WTC11 (cell line): ENCODE measurements around the gene HIKESHI. TPM values are rescaled to one million over a fixed set of nuclear protein-coding genes. Genes with fewer than 3 reads are reported as not detected.

Experiments used
- ATAC-seq: fragments of 200-7000 bp; cut with Tn5 transposase; 2 replicates; pipeline ENCODE4 v1.10.0; 2021; ENCODE audit warnings: mild to moderate bottlenecking, moderate library complexity
- CTCF ChIA-PET: fragments of 300-600 bp; sonication (Branson Sonifier 250); formaldehyde crosslinking; loops from one replicate; lab custom pipeline; 2021; ENCODE audit warnings: antibody characterized with exemption; lab: Charles Lee
- POLR2A ChIA-PET: fragments of 350-600 bp; sonication (Branson Sonifier 250); formaldehyde crosslinking; loops from one replicate; lab custom pipeline; 2021; ENCODE audit warnings: antibody characterized with exemption; lab: Charles Lee
- DNase-seq: peaks from one replicate; pipeline ENCODE4 v3.0.0; 2021; ENCODE audit warnings: low spot score
- H3K27ac Mint-ChIP-seq: 2 replicates; pipeline ENCODE4 v1.8.0; 2021; ENCODE audit warnings: mixed read lengths
- H3K27me3 Mint-ChIP-seq: 2 replicates; pipeline ENCODE4 v1.8.0; 2021; ENCODE audit warnings: low read depth, mild to moderate bottlenecking, moderate library complexity, mixed read lengths
- H3K36me3 Mint-ChIP-seq: 2 replicates; pipeline ENCODE4 v1.8.0; 2021; ENCODE audit warnings: mixed read lengths
- H3K4me1 Mint-ChIP-seq: 2 replicates; pipeline ENCODE4 v1.8.0; 2022; ENCODE audit warnings: mixed read lengths
- H3K4me3 Mint-ChIP-seq: 2 replicates; pipeline ENCODE4 v1.8.0; 2021; ENCODE audit warnings: mild to moderate bottlenecking, moderate library complexity, mixed read lengths
- H3K9me3 Mint-ChIP-seq: 2 replicates; pipeline ENCODE4 v1.8.0; 2021; ENCODE audit warnings: mixed read lengths
- CBFB ChIP-seq: sonication (generic); formaldehyde crosslinking; IDR thresholded peaks from 2 replicates; pipeline ENCODE4 v1.8.1; 2022; ENCODE audit warnings: mild to moderate bottlenecking, low read depth, missing genetic modification reagents
- E2F1 ChIP-seq: sonication (generic); formaldehyde crosslinking; IDR thresholded peaks from 2 replicates; pipeline ENCODE4 v1.8.0; 2022; ENCODE audit warnings: mild to moderate bottlenecking, missing genetic modification reagents
- ELF4 ChIP-seq: sonication (generic); formaldehyde crosslinking; IDR thresholded peaks from 2 replicates; pipeline ENCODE4 v1.8.1; 2022; ENCODE audit warnings: low read depth, mild to moderate bottlenecking, moderate library complexity, missing genetic modification reagents
- EMX1 ChIP-seq: fragments of 250-450 bp; sonication (Bioruptor Pico); IDR thresholded peaks from 2 replicates; pipeline ENCODE4 v1.8.0; 2021; ENCODE audit warnings: mild to moderate bottlenecking
- JAZF1 ChIP-seq: fragments of 250-450 bp; sonication (Bioruptor Pico); IDR thresholded peaks from 2 replicates; pipeline ENCODE4 v1.9.0; 2021; ENCODE audit warnings: moderate library complexity, mild to moderate bottlenecking, inconsistent platforms
- NR2C2 ChIP-seq: sonication (generic); formaldehyde crosslinking; IDR thresholded peaks from 2 replicates; pipeline ENCODE4 v1.8.0; 2022; ENCODE audit warnings: mild to moderate bottlenecking, missing genetic modification reagents
- STAT6 ChIP-seq: sonication (generic); formaldehyde crosslinking; conservative IDR thresholded peaks from 2 replicates; pipeline ENCODE4 v1.8.1; 2023; ENCODE audit warnings: mild to moderate bottlenecking, low read depth, missing genetic modification reagents, moderate library complexity
- TEAD1 ChIP-seq: sonication (generic); formaldehyde crosslinking; IDR thresholded peaks from 2 replicates; pipeline ENCODE4 v1.8.0; 2022; ENCODE audit warnings: mild to moderate bottlenecking, missing genetic modification reagents
- USF1 ChIP-seq: sonication (generic); formaldehyde crosslinking; IDR thresholded peaks from 2 replicates; pipeline ENCODE4 v1.8.0; 2022; ENCODE audit warnings: mild to moderate bottlenecking, missing genetic modification reagents
- ZBTB21 ChIP-seq: sonication (generic); formaldehyde crosslinking; IDR thresholded peaks from 2 replicates; pipeline ENCODE4 v1.8.1; 2023; ENCODE audit warnings: mild to moderate bottlenecking, missing genetic modification reagents, borderline replicate concordance
- ZBTB43 ChIP-seq: sonication (generic); formaldehyde crosslinking; IDR thresholded peaks from 2 replicates; pipeline ENCODE4 v1.8.1; 2023; ENCODE audit warnings: mild to moderate bottlenecking, missing genetic modification reagents
- ZNF121 ChIP-seq: sonication (generic); formaldehyde crosslinking; IDR thresholded peaks from 2 replicates; pipeline ENCODE4 v1.8.0; 2023; ENCODE audit warnings: missing genetic modification reagents
- ZNF138 ChIP-seq: sonication (generic); formaldehyde crosslinking; conservative IDR thresholded peaks from 2 replicates; pipeline ENCODE4 v1.8.1; 2022; ENCODE audit warnings: mild to moderate bottlenecking, moderate library complexity, missing genetic modification reagents
- ZNF232 ChIP-seq: sonication (generic); formaldehyde crosslinking; IDR thresholded peaks from 2 replicates; pipeline ENCODE4 v1.8.0; 2022; ENCODE audit warnings: mild to moderate bottlenecking, missing genetic modification reagents
- total RNA-seq: library from RNA; stranded (reverse); gene quantifications from 3 replicates; pipeline ENCODE4 v1.2.3, GENCODE V29; 2021
- TF ChIP-seq, protein P1 (sequence below): sonication (generic); formaldehyde crosslinking; IDR thresholded peaks from 2 replicates; pipeline ENCODE4 v1.8.1; 2023; ENCODE audit warnings: mild to moderate bottlenecking, missing genetic modification reagents, moderate library complexity
- TF ChIP-seq, protein P2 (sequence below): sonication (generic); formaldehyde crosslinking; IDR thresholded peaks from 2 replicates; pipeline ENCODE4 v1.8.1; 2022; ENCODE audit warnings: mild to moderate bottlenecking, moderate library complexity, missing genetic modification reagents
- TF ChIP-seq, protein P3 (sequence below): sonication (generic); formaldehyde crosslinking; IDR thresholded peaks from 2 replicates; pipeline ENCODE4 v1.8.1; 2023; ENCODE audit warnings: mild to moderate bottlenecking, missing genetic modification reagents, moderate library complexity

HIKESHI gene
- total RNA-seq, 1 experiment from 2014 or later, result 48.3 TPM

- TF ChIP-seq, protein P1, sequence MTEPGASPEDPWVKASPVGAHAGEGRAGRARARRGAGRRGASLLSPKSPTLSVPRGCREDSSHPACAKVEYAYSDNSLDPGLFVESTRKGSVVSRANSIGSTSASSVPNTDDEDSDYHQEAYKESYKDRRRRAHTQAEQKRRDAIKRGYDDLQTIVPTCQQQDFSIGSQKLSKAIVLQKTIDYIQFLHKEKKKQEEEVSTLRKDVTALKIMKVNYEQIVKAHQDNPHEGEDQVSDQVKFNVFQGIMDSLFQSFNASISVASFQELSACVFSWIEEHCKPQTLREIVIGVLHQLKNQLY (CRISPR knock-in tag), result no peak
- TF ChIP-seq STAT6 (CRISPR knock-in tag) (no peak), ZNF232 (CRISPR knock-in tag) (no peak), EMX1 (CRISPR knock-in tag) (no peak), ZNF121 (no peak), ZBTB21 (no peak), USF1 (CRISPR knock-in tag) (no peak)
These were observed 39.7 kb upstream of the HIKESHI start (continued) for GRCh38 chr11:86262387-86262786.

GRCh38 chr11:86264649-86265048 lies 37.4 kb upstream of the HIKESHI start:
- TF ChIP-seq JAZF1 (CRISPR knock-in tag), result no peak
- no peak overlapping the region for H3K27ac Mint-ChIP-seq
- no peak for DNase-seq
- peaks cover 38% of the 10 kb centered on the region for H3K36me3 Mint-ChIP-seq
- no peaks in the 10 kb centered on the region for H3K4me1 Mint-ChIP-seq
- H3K9me3 Mint-ChIP-seq, result no peaks in the 10 kb centered on the region
- CTCF ChIA-PET, result no interaction called here
- POLR2A ChIA-PET, result no interaction called here
- no peaks in the 10 kb centered on the region for H3K27me3 Mint-ChIP-seq
- H3K4me3 Mint-ChIP-seq, result no peak overlapping the region
- no peak for ATAC-seq

- Mint-ChIP-seq H3K9me3 (no peaks in the 10 kb centered on the region), H3K27me3 (no peaks in the 10 kb centered on the region), H3K36me3 (peaks cover 41% of the 10 kb centered on the region), H3K4me1 (no peaks in the 10 kb centered on the region), H3K4me3 (no peak overlapping the region), H3K27ac (no peak overlapping the region)
- DNase-seq (no peak), ATAC-seq (no peak)
- no peak for TF ChIP-seq ZNF138 (CRISPR knock-in tag)
- no peak for TF ChIP-seq ZBTB43 (CRISPR knock-in tag)
- TF ChIP-seq TEAD1, result no peak
- no peak for TF ChIP-seq ZNF232 (CRISPR knock-in tag)
- TF ChIP-seq ELF4 (CRISPR knock-in tag), result no peak
- no peak for TF ChIP-seq E2F1 (CRISPR knock-in tag)
- TF ChIP-seq STAT6 (CRISPR knock-in tag), result no peak
- TF ChIP-seq CBFB (CRISPR knock-in tag), result no peak
- TF ChIP-seq, protein P2, sequence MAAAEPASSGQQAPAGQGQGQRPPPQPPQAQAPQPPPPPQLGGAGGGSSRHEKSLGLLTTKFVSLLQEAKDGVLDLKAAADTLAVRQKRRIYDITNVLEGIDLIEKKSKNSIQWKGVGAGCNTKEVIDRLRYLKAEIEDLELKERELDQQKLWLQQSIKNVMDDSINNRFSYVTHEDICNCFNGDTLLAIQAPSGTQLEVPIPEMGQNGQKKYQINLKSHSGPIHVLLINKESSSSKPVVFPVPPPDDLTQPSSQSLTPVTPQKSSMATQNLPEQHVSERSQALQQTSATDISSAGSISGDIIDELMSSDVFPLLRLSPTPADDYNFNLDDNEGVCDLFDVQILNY (CRISPR knock-in tag), result no peak
- TF ChIP-seq, protein P3, sequence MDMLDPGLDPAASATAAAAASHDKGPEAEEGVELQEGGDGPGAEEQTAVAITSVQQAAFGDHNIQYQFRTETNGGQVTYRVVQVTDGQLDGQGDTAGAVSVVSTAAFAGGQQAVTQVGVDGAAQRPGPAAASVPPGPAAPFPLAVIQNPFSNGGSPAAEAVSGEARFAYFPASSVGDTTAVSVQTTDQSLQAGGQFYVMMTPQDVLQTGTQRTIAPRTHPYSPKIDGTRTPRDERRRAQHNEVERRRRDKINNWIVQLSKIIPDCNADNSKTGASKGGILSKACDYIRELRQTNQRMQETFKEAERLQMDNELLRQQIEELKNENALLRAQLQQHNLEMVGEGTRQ, result no peak
- no peak for TF ChIP-seq NR2C2 (CRISPR knock-in tag)
- POLR2A ChIA-PET, result no interaction called here
- CTCF ChIA-PET, result no interaction called here
These were observed 36.8 kb upstream of the HIKESHI start for GRCh38 chr11:86265194-86265593.
